ENCODE data around the gene ZNF32.
"Not testable (repeated sequence)": the region's sequence is repeated elsewhere in the genome, so short reads cannot be mapped to it uniquely, and the experiment has no call there.

ZNF32 gene

DNA sequence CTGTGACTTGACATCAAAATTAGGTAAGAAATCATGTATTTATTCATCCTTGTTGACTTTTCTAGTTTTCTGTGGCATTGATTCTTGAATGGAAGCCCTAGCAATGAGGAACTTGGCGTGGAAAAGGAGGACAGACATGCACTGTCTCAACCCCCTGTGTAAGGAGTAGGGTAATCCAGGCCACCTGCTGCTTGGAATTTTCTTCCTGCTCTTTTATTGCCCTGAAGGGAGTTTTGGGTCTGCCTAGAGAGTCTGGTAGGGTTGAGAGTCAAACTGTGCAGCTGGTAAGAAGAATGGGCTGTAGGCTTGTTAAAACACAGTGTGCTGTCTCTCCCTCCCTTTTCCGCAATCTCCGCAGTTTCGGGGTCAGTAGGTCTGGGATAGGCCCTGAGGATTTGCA is 19.7 kb downstream of the ZNF32 start:
- DNase-seq = no peak

DNA sequence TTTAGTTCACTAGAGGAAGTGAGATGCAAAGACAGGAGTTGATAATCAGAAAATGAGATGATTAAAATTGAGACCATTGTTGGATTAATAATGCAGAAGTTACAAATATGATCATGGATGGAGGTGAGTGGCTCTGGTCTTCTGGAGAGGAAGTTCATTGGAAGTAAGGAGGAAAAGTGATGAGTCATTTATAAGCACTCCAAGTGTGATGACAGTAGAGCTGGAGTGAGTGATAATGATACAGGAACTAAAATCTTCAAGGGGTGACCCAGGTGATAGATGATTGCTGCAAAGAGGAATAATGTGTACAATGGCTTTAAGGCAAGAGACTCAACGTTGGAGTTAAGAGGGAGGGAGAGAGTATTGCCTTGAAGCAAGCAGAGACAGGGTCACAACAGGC is 20.7 kb downstream of the ZNF32 start:
- DNase-seq = no peak

DNA sequence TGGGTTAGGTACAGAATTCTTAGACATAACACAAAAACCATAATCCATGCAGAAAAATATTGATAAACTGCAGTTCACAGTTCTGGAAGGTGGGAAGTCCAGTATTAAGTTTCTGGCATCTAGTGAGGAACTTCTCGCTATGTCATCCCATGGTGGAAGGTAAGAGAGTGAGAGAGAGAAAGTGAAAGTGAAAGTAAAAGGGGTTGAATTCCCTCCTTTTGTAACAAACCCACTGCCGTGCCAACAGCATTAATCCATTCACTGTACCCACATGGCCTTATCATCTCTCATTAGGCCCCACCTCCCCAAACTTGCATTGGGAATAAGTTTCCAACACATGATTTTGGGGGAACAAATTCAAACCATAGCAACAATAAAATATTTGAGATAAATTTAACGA is 25.3 kb downstream of the ZNF32 start:
- DNase-seq = no peak

DNA sequence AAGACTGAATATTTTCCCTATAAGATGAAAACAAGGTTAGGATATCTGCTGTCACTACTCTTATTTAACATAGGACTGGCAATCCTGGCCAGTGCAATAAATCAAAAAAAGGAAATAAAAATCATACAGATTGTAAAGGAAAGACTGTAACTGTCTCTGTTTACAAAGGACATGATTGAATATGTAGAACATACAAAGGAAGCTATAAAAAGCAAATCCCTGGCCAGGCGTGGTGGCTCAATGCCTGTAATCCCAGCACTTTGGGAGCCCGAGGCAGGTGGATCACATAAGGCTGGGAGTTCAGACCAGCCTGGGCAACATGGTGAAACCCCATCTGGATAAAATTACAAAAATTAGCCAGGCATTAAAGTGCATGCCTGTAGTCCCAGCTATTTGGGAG is 26.6 kb downstream of the ZNF32 start:
- no peak for DNase-seq

DNA sequence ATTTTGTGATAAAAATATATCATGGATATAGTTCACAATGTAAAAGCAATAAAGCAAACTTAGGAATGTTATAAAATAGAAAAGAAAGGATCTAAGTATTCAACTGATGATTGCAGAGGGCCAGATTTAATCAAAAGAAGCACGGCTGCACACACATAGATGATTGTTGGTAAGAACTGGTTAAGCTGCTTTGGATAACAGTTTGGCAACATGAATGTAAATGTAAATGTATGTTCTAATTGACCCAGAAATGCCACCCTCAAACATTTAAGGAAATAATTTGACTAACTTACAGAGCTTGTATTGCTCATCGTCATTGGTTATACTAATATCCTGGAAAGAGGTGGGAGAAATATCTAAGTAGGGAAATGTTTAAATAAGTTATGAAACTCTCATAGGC is 29.3 kb downstream of the ZNF32 start:
- DNase-seq = no peak

DNA sequence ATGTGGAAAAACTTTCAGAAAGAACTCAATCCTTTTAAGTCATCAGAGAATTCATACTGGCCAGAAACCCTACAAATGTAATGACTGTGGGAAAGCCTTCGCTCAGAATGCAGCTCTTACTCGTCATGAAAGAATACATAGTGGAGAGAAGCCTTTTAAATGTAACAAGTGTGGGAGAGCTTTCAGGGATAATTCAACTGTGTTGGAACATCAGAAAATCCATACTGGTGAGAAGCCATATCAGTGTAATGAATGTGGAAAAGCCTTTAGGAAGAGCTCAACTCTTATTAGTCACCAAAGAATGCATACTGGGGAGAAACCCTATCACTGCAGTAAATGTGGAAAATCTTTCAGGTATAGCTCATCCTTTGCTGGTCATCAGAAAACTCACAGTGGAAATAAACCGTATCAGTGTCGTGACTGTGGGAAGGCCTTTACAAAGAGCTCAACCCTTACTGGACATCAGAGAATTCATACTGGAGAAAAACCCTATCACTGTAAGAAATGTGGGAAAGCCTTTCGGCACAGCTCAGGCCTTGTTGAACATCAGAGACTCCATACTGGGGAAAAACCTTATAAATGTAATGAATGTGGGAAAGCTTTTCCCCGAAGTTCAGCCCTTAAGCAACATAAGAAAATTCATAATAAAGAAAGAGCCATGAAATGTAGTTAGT is 31.8 kb downstream of the ZNF32 start:
- DNase-seq = no peak

DNA sequence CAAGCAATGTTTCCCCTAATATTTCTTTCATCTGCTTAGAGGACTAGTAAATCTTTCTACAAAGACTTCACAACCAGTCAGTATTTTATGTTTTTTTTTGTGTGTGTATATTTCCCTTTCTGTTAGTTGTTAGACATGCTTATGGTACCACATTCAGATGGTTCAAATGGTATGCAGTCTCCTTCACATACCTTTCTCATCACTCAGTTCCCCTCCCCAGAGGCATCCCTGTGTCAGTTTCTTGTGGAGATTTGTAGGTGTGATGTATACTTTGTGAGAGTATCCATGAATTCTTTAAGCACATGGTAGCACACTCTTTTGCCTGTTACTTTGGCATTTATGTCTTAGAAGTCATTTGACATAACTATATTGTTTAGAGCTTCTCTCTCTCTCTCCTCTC is 38.0 kb downstream of the ZNF32 start:
- no peak for DNase-seq

DNA sequence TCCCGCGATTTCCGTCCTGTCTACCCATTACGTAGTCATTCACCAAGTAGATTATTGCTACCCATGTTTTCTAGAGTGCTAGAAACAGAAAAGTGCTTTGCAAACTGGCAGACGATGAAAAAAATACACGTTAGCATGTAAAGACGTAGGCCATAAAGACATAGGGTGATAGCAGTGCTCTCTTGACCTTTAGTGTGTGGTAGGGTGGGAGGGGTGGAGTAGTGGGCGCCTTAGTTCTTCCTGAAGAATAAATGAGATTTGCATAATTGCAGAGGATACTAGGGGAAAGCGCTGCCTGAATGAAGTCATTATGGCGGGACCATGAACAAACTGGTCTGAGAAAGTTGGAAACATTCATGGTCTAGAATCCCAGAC is 41.5 kb downstream of the ZNF32 start:
- DNase-seq = no peak

DNA sequence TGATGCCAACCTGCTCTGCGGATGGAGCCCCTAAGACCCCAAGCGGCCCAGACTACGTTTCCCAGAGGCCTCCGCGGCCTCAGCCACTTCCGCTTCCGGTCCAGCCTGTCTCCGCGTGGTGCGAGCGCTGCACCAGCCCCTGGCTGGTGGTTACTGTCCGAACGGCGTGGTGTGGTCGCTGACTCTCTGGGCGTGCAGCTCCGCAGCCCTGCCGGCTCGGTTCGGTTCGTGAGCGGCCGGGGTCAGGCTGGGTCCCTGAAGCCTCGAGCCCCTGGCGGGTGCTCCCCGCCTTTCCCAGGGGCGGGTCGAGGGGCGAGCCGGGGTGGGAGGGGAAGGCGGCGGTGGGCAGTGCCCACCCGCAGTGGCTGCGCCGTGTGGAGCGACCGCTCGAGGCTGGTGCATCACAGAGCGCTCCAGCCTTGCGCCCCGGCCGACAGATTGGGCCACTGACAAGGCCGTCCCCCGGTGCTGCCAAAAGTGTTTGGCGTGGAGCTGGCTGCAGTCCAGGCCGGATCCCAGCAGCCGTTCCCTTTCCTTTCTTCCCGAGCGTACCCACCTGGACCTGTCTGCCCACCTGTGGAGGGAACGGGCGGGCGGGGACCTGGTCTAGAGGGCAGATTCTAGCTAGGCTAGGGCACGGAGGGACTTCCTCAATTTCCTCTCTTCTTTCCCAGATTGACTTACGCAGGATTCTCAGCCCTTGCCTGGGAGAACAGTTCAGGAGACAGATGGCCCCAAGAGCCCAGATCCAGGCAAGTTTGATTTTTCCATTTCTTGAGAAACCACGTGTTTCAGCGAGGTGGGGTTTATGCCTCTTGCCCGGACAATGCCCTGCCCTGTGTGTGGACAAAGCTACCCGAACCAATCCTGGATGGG is 42.1 kb downstream of the ZNF32 start, which contains the start of gene ZNF485:
TSS of gene ZNF485 (plus strand) at position 116 of the 876 bp plus-strand sequence. CDS start at position 729, 613 bp downstream.
- DNase-seq = peak; percentile 11 to 82 (median 60)

DNA sequence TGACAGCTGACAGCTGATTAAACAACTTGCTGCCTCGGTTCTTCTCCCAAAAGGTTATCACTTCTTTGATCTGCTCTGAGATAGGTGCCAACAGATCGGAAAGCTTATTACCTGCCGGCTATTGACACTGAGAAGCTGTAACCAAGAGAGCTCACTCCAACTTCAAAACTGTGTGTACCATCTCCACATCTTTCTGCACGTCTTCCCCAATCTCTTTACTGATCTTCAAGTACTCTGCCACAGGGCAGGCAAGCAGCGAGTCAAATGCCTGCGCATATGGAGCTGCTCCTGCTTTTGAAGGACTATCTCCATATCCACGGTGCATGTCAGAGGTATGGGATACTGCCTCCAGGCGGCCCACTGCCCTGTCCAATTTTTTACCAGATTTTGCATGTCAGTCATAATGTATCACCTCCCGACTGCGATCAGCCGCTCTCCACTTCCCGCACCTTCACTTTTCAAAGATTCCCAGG is 42.8 kb downstream of the ZNF32 start:
- no peak for DNase-seq

DNA sequence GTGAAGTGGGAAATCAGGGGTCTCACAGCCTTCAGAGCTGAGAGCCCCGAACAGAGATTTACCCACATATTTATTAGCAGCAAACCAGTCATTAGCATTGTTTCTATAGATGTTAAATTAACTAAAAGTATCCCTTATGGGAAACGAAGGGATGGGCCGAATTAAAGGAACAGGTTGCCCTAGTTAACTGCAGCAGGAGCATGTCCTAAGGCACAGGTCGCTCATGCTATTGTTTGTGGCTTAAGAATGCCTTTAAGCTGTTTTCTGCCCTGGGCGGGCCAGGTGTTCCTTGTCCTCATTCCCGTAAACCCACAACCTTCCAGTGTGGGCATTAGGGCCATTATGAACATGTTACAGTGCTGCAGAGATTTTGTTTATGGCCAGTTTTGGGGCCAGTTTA is 47.1 kb downstream of the ZNF32 start:
- DNase-seq = not testable (repeated sequence)

DNA sequence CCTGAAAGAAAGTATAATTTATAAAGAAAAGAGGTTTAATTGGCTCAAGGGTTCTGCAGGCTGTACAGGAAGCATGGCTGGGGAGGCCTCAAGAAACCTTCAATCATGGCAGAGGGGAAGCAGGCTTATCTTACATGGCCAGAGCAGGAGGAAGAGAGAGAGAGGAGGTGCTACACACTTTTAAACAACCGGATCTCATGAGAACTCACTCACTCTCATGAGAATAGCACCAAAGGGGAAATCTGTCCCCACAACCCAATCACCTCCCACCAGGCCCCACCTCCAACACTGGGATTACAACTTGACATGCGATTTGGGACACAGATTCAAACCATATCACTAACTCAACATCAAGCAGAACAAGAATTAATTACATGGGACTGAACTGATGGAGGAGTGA is 49.3 kb downstream of the ZNF32 start:
- DNase-seq = no peak

DNA sequence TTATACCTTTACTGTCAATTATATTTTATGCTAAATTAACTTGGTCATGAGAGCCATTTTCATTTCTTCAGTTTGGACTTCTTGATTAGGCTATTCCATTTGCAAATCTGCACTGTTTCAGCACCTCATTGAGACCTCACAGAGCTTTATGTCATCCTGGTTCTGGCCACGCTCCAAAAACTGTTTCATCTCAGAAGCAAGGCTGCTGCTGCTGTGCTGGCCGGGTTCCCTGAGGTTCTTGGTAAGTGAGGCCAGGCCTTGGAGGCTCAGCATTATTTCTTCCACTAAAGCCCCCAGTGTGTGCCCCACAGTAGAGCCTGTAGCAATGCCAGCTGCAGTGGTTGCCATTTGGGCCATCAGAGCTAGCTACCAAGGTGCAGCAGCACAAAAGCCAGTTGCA is 50.2 kb downstream of the ZNF32 start:
- DNase-seq = no peak

DNA sequence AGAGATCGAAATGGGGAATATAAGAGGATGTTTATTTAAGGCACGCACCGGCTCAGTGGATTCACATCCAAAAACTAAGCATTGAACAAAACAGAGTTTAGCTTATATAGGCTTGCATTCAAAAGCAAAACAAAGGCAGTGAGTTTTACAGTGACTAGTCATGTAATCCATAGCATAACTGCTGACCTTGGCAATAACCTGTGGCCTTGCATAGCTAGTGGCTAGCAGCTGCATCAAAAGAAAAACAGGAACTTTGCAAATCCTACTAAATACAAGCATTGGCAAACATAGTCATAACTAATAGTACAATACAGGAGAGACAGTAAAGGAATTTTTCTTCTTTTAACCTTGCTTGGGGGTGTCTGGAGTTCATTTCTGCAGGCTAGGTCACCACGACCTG is 52.1 kb downstream of the ZNF32 start:
- no peak for DNase-seq

DNA sequence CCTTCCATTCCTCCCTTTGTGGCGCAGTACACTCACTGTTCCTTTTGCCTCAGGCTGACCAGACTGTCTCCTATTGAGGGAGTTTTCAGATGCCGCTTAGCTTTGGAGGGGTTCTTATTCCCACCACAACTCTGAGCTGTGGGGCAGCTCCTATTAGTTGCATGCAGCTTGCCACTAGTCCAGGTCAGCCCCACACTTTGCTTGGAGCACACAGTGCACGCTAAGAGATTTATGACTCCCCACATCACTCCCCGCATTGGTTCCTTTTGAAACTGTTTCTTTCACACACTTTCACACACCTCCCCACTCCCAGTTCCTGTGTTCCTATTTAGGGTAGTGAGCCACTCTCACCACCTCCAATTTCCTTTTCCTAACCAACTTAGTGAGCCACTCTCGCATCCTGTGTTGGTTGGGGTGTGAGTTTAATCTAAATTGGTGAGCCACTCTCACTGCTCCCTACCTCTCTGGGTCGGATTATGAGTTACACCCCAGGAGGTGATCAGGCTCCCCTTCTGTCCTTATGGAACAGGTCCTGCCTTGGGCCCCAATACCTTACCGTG is 52.9 kb downstream of the ZNF32 start:
- no peak for DNase-seq

DNA sequence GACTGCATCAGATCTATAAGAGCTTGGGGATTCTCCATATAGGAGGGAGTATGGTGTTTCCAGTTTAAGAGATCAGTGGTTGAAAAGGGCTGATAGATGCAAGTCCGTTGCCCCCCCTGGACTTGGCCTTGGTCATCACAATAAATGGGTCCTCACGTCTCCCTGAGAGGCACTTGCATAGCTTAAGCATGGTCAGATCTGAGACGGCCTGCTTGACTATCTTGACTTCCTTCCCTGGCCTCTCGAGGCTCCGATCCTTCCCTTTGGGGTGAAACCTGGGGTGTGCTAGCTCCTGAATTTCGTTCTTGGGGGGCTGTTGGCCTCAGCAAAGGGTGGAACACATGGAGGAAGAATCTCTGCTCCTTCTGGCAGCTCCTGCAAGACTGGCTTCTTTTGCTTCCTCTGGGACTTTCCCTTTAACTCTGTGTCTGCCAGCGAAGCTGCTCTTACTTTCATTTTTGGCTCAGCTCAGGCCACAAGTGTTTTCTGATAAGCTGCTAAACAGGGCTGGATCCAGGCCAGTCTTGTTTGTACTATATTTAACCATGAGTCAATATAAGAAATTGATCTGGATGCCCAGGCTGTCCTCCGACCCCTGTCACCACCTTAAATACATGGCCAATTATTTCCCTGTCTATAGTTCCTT is 53.6 kb downstream of the ZNF32 start:
- DNase-seq = no peak

Measured in hypothalamus (tissue), 51 donors.